Esophagus muscularis mucosa (tissue), 4 donors: ENCODE data around the gene SLAMF8.

Source experiments
- CTCF ChIP-seq, 3 experiments: fragments of 200-600 bp in 2 of 3; fragments of 450-650 bp in 1 of 3; sonication (generic) in 2 of 3; IDR thresholded peaks; one replicate each; pipeline ENCODE4 v1.5.1; 2017 to 2019; ENCODE audit warnings: antibody characterized with exemption in 3 of 3, mild to moderate bottlenecking in 2 of 3, moderate library complexity in 1 of 3
- EP300 ChIP-seq: sonication (generic); formaldehyde crosslinking; IDR thresholded peaks from one replicate; pipeline ENCODE4 v1.6.1; 2017; ENCODE audit warnings: antibody characterized with exemption
- POLR2A ChIP-seq: fragments of 450-650 bp; IDR thresholded peaks from one replicate; pipeline ENCODE4 v1.6.1; 2017; ENCODE audit warnings: antibody characterized with exemption, moderate library complexity, mild to moderate bottlenecking, low read depth
- POLR2AphosphoS5 ChIP-seq, 2 donors: sonication (generic); formaldehyde crosslinking; IDR thresholded peaks; one replicate each; pipeline ENCODE4 v1.6.1; 2017; ENCODE audit warnings: antibody characterized with exemption in 2 of 2

GRCh38 chr1:159882527-159882862, 55.8 kb downstream of the SLAMF8 start:
- TF ChIP-seq CTCF (IDR thresholded peaks at IDR 0.05) (no peak), POLR2A (no peak), POLR2AphosphoS5 (IDR thresholded peaks at IDR 0.05) (no peak), EP300 (no peak)
